Measurements from ENCODE around the gene RASSF3.
"Not testable (repeated sequence)": the region's sequence is repeated elsewhere in the genome, so short reads cannot be mapped to it uniquely, and the experiment has no call there.

RASSF3 gene

GRCh38 chr12:64633011-64633939 lies 23.0 kb downstream of the RASSF3 start:
- in situ Hi-C loops (cut with MboI; ENCODE audit: low sequenced_read_pairs) = no loop called here

DNA sequence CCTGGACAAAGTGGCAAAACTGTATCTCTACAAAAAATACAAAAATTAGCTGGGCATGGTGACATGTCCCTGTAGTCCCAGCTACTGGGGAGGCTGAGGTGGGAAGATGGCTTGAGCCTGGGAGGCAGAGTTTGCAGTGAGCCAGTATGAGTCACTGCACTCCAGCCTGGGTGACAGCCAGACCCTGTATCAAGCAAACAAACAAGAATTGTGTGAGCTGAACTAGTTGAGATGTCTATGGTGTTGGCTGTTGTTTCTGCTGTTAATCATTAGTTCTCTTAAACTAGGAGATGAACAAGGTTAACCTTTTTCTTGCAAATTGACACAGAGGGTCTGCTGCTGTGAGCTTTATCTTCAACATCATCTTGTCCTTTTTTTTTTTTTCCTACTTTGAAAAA lies 23.6 kb downstream of the RASSF3 start:
- in situ Hi-C loops (cut with MboI; ENCODE audit: low sequenced_read_pairs) = no loop called here

DNA sequence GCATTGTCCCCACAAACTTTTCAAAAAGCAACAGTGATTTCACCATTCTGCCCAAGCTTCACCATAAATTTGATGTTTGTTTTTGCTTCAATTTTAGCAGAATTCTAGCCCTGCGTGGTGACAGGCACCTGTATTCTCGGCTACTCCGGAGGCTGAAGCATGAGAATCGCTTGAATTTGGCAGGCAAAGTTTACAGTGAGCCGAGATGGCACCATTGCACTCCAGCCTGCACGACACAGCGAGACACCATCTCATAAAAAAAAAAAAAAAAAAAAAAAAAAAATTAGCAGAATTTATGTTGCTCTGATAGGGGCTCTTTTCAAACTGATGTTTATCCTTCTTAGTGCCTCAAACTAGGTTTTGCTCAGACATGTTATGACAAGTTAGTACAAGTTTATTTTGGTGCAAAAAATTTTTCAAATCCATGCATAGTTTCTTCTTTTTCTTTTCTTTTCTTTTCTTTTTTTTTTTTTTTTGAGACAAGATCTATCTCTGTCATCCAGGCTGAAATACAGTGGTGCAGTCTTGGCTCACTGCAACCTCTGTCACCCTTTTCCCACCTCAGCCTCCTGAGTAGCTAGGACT lies 24.3 kb downstream of the RASSF3 start:
- in situ Hi-C loops (cut with MboI; ENCODE audit: low sequenced_read_pairs) = no loop called here

- in situ Hi-C loops (cut with MboI; ENCODE audit: low sequenced_read_pairs) = no loop called here
Measured at GRCh38 chr12:64635356-64635998, 25.2 kb downstream of the RASSF3 start.

GRCh38 chr12:64636856-64637255 lies 26.6 kb downstream of the RASSF3 start:
- in situ Hi-C loops (cut with MboI; ENCODE audit: low sequenced_read_pairs) = no loop called here

- in situ Hi-C loops (cut with MboI; ENCODE audit: low sequenced_read_pairs) = no loop called here
Measured at GRCh38 chr12:64639466-64639865, 29.2 kb downstream of the RASSF3 start.

DNA sequence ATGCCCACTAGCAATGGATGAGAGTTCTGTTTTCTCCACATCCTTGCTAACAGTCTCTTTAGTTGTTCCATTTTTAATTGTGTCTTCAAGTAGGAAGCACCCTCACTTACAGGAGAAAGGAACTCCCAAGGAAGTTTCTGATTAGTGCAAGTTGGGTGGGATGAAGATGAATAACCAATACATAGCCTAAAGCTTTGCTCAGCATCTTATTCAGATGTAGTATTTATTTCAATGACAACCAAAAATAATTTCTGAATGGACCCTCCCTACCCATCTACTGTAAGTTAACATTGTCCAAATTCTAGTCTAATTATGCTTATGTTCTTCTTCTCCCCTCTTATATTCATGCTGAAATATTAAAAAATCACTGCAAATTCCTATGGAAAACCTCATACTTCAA lies 36.0 kb downstream of the RASSF3 start:
- in situ Hi-C loops (cut with MboI; ENCODE audit: low sequenced_read_pairs) = no loop called here

- in situ Hi-C loops (cut with MboI; ENCODE audit: low sequenced_read_pairs) = no loop called here
Measured at GRCh38 chr12:64649487-64649886, 39.2 kb downstream of the RASSF3 start.

DNA sequence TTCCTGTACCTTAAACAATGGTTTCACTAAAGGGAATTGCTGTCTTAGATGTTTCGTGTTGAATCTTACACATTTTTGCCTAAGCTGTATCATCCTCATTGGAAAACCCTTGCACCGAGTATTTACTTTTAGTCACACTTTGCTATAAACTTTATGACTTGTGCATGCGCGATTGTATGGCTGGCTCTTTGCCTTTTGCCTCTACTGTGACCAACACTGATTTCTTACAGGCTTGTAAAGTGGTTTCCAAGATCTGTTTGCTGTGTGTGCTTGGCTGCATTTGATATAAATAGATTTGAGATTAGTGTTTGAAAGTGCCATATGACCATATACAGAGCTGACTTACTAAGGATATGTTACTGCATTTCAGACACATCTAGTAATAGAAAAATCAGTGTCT lies 40.5 kb downstream of the RASSF3 start:
- in situ Hi-C loops (cut with MboI; ENCODE audit: low sequenced_read_pairs) = no loop called here

DNA sequence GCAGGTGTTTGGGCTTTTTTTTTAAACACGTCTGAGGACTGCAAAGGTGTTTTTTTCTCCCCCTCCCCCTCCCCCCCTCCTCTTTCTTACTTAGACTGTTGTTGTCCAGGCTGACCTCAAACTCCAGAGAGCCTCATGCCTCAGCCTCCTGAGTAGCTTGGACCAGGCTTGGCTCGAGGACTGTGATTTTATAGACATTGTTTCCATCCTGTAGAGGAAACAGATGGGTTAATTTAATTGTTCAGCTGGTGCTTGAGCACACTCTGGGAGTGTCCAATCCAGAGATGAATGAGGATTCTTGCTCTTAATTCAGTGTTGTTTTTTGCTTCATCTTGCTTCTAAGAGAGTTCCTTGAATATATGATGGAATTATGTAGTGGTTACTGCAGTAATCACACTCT lies 42.1 kb downstream of the RASSF3 start:
- in situ Hi-C loops (cut with MboI; ENCODE audit: low sequenced_read_pairs) = no loop called here

DNA sequence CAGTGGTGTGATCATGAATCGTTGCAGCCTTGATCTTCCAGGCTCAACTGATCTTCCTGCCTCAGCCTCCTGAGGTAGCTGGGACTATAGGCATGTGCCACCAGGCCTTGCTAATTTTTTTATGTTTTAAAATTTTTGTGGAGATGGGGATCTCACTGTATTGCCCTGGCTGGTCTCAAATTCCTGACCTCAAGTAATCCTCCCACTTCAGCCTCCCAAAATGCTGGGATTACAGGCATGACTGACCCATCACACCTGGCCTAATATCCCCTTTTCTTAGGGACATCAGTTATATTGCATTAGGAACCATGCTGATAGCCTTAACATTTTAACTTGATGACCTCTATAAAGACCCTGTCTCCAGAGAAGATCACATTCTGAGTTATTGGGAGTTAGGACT lies 42.8 kb downstream of the RASSF3 start:
- in situ Hi-C loops (cut with MboI; ENCODE audit: low sequenced_read_pairs) = no loop called here

DNA sequence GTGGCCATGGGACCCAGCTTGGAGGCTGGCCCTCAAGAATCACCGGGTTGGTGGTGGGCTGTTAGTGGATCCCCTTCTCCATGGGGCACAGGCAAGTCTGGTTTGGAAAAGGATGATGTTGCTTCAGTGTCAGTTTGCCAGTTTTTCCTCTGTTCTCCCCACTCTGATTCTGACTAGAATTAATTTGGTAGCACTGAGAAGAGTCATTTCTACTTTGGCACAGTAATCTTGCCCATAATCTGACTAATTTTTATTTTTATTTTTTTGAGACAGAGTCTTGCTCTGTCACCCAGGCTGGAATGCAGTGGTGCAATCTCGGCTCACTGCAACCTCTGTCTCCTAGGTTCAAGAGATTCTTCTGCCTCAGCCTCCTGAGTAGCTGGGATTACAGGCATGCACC lies 43.6 kb downstream of the RASSF3 start:
- in situ Hi-C loops (cut with MboI; ENCODE audit: low sequenced_read_pairs) = not testable (repeated sequence)

DNA sequence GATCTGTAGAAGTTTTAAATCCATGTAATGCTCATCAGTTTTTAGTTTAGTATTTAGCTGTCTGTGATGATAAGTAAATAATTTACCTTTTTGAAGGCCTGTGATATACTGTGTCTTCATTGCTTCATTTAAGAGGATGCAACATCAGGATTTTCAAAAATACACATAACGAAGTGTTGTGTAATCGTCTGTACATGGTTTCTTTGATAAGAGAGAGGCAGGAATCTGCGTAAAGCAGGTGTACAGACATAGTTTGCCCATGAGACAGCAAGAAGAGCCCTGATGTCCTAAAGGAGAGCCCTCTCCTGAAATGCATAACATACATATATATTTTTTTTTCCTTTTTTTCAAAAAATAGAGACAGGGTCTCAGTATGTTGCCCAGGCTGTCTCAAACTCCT lies 44.8 kb downstream of the RASSF3 start:
- in situ Hi-C loops (cut with MboI; ENCODE audit: low sequenced_read_pairs) = no loop called here

DNA sequence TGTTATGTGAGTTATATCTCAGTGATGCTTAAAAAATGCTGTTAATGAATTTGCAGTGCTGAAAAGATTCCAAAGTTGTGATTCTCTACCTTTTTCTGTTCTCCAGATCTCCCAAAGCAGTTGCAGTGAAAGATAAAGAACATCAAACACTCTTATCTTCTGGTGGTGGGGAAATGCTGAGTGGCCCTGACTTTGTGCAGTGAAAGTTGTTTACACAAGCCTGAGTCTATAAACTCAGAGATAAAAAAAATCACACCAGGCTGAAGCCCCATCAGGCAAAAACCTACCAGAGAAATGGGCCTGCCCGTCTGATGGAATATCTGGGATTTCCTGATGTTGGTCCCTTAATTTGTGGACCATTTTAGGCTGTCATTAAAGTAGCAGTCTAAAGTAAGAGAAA lies 46.1 kb downstream of the RASSF3 start:
- in situ Hi-C loops (cut with MboI; ENCODE audit: low sequenced_read_pairs) = no loop called here

GRCh38 chr12:64658892-64659481 lies 48.7 kb downstream of the RASSF3 start:
- in situ Hi-C loops (cut with MboI; ENCODE audit: low sequenced_read_pairs) = no loop called here

GRCh38 chr12:64660237-64661018 lies 50.1 kb downstream of the RASSF3 start:
- in situ Hi-C loops (cut with MboI; ENCODE audit: low sequenced_read_pairs) = no loop called here

DNA sequence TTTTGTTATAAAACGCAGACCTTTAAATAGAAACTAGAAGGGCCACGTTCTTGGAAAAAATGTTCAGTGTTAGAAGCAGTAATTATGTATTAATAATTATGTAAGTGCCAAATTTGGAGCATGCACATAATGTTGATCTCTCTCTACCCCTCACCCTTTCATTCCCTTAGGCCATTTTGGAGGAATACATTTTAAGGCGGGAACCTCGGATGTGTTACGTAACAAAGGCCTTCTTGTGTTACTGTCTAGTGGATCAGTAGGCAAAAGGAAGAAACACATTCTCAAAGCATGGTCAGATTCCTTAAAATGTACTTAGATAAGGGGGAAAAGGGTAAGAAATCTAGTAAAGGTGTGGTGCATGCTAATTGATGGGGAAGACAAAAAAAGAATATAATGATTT lies 52.7 kb downstream of the RASSF3 start:
- in situ Hi-C loops (cut with MboI; ENCODE audit: low sequenced_read_pairs) = no loop called here

- in situ Hi-C loops (cut with MboI; ENCODE audit: low sequenced_read_pairs) = no loop called here
Measured at GRCh38 chr12:64665514-64665913, 55.2 kb downstream of the RASSF3 start.

DNA sequence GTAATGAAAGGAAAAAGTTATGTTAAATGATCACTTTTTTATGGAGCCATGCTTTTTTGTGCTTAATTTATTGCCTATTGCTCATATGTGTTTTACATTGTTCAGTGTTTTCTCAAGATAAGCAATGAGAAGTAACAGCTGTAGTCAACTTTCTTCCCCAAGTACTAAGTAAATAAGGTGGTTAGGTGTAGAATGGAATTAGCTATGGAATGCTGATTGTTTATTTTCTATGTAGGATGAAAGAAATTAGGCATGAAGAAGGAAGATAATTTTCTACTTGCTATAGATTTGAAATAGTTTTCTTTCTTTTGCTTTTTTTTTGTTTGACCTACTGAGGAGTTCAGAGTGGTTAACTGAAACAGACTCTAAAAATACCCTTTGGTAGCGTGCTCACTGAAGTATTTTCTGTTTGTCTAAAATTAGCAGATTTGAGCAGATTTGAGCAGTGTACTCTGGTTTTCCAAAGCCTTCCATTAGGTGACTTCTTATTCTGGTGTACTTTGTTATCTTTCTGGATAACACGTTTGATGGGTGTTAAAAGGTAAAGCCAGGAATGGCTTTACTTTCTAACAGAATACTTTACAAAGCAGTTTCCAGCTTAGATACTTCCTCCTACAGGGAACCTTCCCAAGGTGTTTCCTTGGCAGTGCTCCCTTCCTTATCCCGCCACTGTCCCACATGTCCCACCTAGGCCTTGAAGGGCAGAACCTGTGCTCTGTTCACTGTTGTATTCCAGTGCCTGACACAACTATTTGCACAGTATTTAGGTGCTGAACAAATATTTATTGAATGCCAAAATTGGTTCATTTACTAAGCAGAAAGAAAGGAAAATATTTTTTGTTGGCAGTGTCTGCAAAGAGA lies 56.0 kb downstream of the RASSF3 start:
- in situ Hi-C loops (cut with MboI; ENCODE audit: low sequenced_read_pairs) = no loop called here

DNA sequence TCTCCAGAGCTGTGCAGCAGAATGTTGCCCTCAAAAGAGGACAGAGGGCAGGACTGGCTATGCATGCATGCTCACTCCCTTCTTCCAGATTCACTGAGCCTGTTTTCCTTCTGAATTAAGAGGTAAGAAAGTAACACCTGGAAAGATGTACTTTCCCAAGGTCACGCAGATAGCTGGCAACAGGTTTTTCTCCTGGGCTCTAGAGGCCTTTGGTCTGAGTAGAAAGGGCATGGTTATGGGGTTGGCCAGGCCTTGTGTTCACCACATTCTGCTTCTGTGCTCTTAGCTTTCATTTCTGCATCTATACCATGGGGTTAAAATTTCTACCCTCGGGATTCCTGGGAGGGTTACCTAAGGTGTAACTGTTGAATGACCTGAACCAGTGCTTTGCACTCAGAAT lies 57.5 kb downstream of the RASSF3 start:
- in situ Hi-C loops (cut with MboI; ENCODE audit: low sequenced_read_pairs) = no loop called here
